Lower leg skin (tissue), 3 donors: Measurements from ENCODE around the gene CYP2A7.
"Not testable (repeated sequence)": the region's sequence is repeated elsewhere in the genome, so short reads cannot be mapped to it uniquely, and the experiment has no call there.

Experiments used
- CTCF ChIP-seq, 3 donors: fragments of 450-650 bp; IDR thresholded peaks; one replicate each; pipeline ENCODE4 v1.5.1; 2016; ENCODE audit warnings: antibody characterized with exemption in 3 of 3, mild to moderate bottlenecking in 3 of 3, moderate library complexity in 2 of 3
- POLR2A ChIP-seq, 2 donors: fragments of 450-650 bp; IDR thresholded peaks; one replicate each; pipeline ENCODE4 v1.6.1; 2016 to 2017; ENCODE audit warnings: antibody characterized with exemption in 2 of 2, mild to moderate bottlenecking in 1 of 2, moderate library complexity in 1 of 2

GRCh38 chr19:40864739-40865496 lies 17.1 kb downstream of the CYP2A7 start:
- TF ChIP-seq POLR2A, CTCF (IDR thresholded peaks at IDR 0.05): not testable (repeated sequence)
